IMR-90 (cell line): Measurements from ENCODE around the gene COX7A2L. TPM values are rescaled to one million over a fixed set of nuclear protein-coding genes. Genes with fewer than 3 reads are reported as not detected.

Source experiments
- ATAC-seq: fragments of 200-7000 bp; cut with Tn5 transposase; 2 replicates; pipeline ENCODE4 v1.9.1; 2020; ENCODE audit warnings: low read depth, mild to moderate bottlenecking, moderate library complexity
- BruUV-seq: library from RNA; stranded (reverse); fragments of 400-500 nt; replicated peaks from 2 replicates; lab custom pipeline; 2021; lab: Mats Ljungman, UMichigan
- CTCF ChIA-PET: fragments of 300-600 bp; formaldehyde crosslinking; extraction: SDS; loops from one replicate; lab custom pipeline; 2021; ENCODE audit warnings: antibody characterized with exemption; lab: Yijun Ruan, JAX
- POLR2A ChIA-PET: fragments of 300-600 bp; sonication (Branson Sonifier 250); formaldehyde crosslinking; loops from one replicate; lab custom pipeline; 2022; ENCODE audit warnings: antibody characterized with exemption; ENCODE audit not compliant: unreplicated experiment; lab: Charles Lee
- DNase-seq: peaks from one replicate; pipeline ENCODE4 v3.0.0; 2013
- H2AFZ ChIP-seq: replicated peaks from 2 replicates; pipeline ENCODE3; 2013; ENCODE audit warnings: low read length, mild to moderate bottlenecking; ENCODE audit not compliant: poor library complexity
- H2AK5ac ChIP-seq: 2 replicates; pipeline ENCODE4 v1.6.1; 2013; ENCODE audit warnings: low read depth, low read length, inconsistent platforms
- H2AK9ac ChIP-seq: replicated peaks from 2 replicates; pipeline ENCODE3; 2013; ENCODE audit warnings: mild to moderate bottlenecking, low read depth, low read length, moderate library complexity; ENCODE audit not compliant: poor library complexity
- H2BK120ac ChIP-seq: 2 replicates; pipeline ENCODE4 v1.6.1; 2013; ENCODE audit warnings: low read depth, low read length, inconsistent platforms
- H2BK15ac ChIP-seq: 3 replicates; pipeline ENCODE4 v1.6.1; 2013; ENCODE audit warnings: low read depth, low read length, inconsistent platforms
- H2BK20ac ChIP-seq: 2 replicates; pipeline ENCODE4 v1.6.1; 2013; ENCODE audit warnings: low read depth, mild to moderate bottlenecking, inconsistent platforms, low read length, moderate library complexity
- H2BK5ac ChIP-seq: 2 replicates; pipeline ENCODE4 v1.6.1; 2013; ENCODE audit warnings: mild to moderate bottlenecking, low read depth, low read length, inconsistent platforms; ENCODE audit not compliant: poor library complexity, severe bottlenecking
- H3K14ac ChIP-seq: replicated peaks from 2 replicates; pipeline ENCODE4 v1.6.1; 2013; ENCODE audit warnings: low read depth, low read length, inconsistent platforms
- H3K18ac ChIP-seq: 2 replicates; pipeline ENCODE4 v1.6.1; 2013; ENCODE audit warnings: low read depth, low read length, control low read depth
- H3K23ac ChIP-seq: 2 replicates; pipeline ENCODE4 v1.6.1; 2013; ENCODE audit warnings: low read depth, low read length, inconsistent platforms
- H3K27ac ChIP-seq: 2 replicates; pipeline ENCODE4 v1.5.1; 2013; ENCODE audit warnings: mild to moderate bottlenecking, control low read depth, low read length; ENCODE audit not compliant: insufficient read depth
- H3K27me3 ChIP-seq: 2 replicates; pipeline ENCODE4 v1.6.1; 2013; ENCODE audit warnings: low read length; ENCODE audit not compliant: control insufficient read depth, insufficient read depth
- H3K36me3 ChIP-seq: 2 replicates; pipeline ENCODE4 v1.6.1; 2013; ENCODE audit warnings: low read length, mixed read lengths; ENCODE audit not compliant: control insufficient read depth, insufficient read depth
- H3K4ac ChIP-seq: 2 replicates; pipeline ENCODE4 v1.6.1; 2013; ENCODE audit warnings: low read depth, low read length, inconsistent platforms
- H3K4me1 ChIP-seq: 2 replicates; pipeline ENCODE4 v1.6.1; 2013; ENCODE audit warnings: low read length, mixed read lengths; ENCODE audit not compliant: control insufficient read depth, insufficient read depth
- H3K4me2 ChIP-seq: 2 replicates; pipeline ENCODE4 v1.6.1; 2013; ENCODE audit warnings: low read depth, mild to moderate bottlenecking, control low read depth, low read length, moderate library complexity
- H3K4me3 ChIP-seq: 2 replicates; pipeline ENCODE4 v1.5.1; 2013; ENCODE audit warnings: low read depth, mild to moderate bottlenecking, control low read depth, low read length, moderate library complexity; ENCODE audit not compliant: insufficient read depth
- H3K56ac ChIP-seq: 2 replicates; pipeline ENCODE4 v1.6.1; 2013; ENCODE audit warnings: low read length, inconsistent platforms; ENCODE audit not compliant: insufficient read depth; ENCODE audit errors: extremely low read depth
- H3K79me1 ChIP-seq, 2 experiments: 2 replicates each; pipeline ENCODE4 v1.6.1; 2013; ENCODE audit warnings: low read length in 2 of 2, inconsistent platforms in 1 of 2, low read depth in 1 of 2
- H3K9ac ChIP-seq: 2 replicates; pipeline ENCODE4 v1.6.1; 2013; ENCODE audit warnings: low read depth, low read length, control low read depth
- H3K9me1 ChIP-seq: 2 replicates; pipeline ENCODE4 v1.6.1; 2013; ENCODE audit warnings: low read length, inconsistent platforms; ENCODE audit not compliant: insufficient read depth
- H3K9me3 ChIP-seq: 2 replicates; pipeline ENCODE4 v1.6.1; 2013; ENCODE audit warnings: low read length; ENCODE audit not compliant: control insufficient read depth, insufficient read depth
- H4K20me1 ChIP-seq: 2 replicates; pipeline ENCODE4 v1.6.1; 2013; ENCODE audit warnings: low read length, inconsistent platforms; ENCODE audit not compliant: insufficient read depth
- H4K5ac ChIP-seq: 2 replicates; pipeline ENCODE4 v1.6.1; 2013; ENCODE audit warnings: mild to moderate bottlenecking, low read depth, low read length, control low read depth
- H4K8ac ChIP-seq, 2 experiments: 2 replicates each; pipeline ENCODE4 v1.6.1; 2013; ENCODE audit warnings: low read depth in 2 of 2, low read length in 2 of 2, control low read depth in 1 of 2, inconsistent platforms in 1 of 2
- H4K91ac ChIP-seq: 2 replicates; pipeline ENCODE4 v1.6.1; 2013; ENCODE audit warnings: low read depth, low read length, inconsistent platforms; ENCODE audit not compliant: insufficient read depth
- CHD1 ChIP-seq: IDR thresholded peaks from 2 replicates; pipeline ENCODE4 v1.6.1; 2012; ENCODE audit warnings: low read depth, low read length, improper control_type of control experiment
- FOS ChIP-seq: fragments of 150-350 bp; IDR thresholded peaks from 2 replicates; pipeline ENCODE4 v1.6.1; 2016; ENCODE audit warnings: low read depth, low read length
- MAFK ChIP-seq: IDR thresholded peaks from 2 replicates; pipeline ENCODE4 v1.6.1; 2012; ENCODE audit warnings: low read depth, low read length, improper control_type of control experiment
- MXI1 ChIP-seq: IDR thresholded peaks from 2 replicates; pipeline ENCODE4 v1.6.1; 2012; ENCODE audit warnings: low read depth, mild to moderate bottlenecking, low read length, moderate library complexity, borderline replicate concordance
- POLR2A ChIP-seq: IDR thresholded peaks from 2 replicates; pipeline ENCODE4 v1.6.1; 2012; ENCODE audit warnings: mild to moderate bottlenecking, low read depth, low read length
- RCOR1 ChIP-seq: IDR thresholded peaks from 2 replicates; pipeline ENCODE4 v1.6.1; 2012; ENCODE audit warnings: mild to moderate bottlenecking, low read length, improper control_type of control experiment; ENCODE audit not compliant: insufficient replicate concordance
- SMC3 ChIP-seq: fragments of 150-350 bp; IDR thresholded peaks from 2 replicates; pipeline ENCODE4 v1.6.1; 2016; ENCODE audit warnings: low read depth, mild to moderate bottlenecking, antibody characterized with exemption, low read length, moderate library complexity
- WGBS, 2 experiments: methylation state at CpG; one replicate each; pipeline versions ENCODE4 v1.1.5 to v1.1.7; 2013; ENCODE audit warnings: missing lambda C conversion rate in 2 of 2; ENCODE audit not compliant: insufficient read length in 1 of 2; ENCODE audit errors: extremely low coverage in 2 of 2; 5-methylcytosine and 5-hydroxymethylcytosine counted together
- dilution Hi-C: fragments of 300-500 bp; cut with HindIII; formaldehyde crosslinking; loops from one replicate; pipeline ENCODE4 v1.14.3; 2018; ENCODE audit warnings: low sequenced_read_pairs; ENCODE audit not compliant: unreplicated experiment
- in situ Hi-C: fragments of 300-500 bp; cut with MboI; formaldehyde crosslinking; loops from 3 replicates; pipeline ENCODE4 v1.14.3; 2019; ENCODE audit warnings: low sequenced_read_pairs, inconsistent platforms, mixed read lengths
- intact Hi-C: fragments of 100-400 bp; cut with micrococcal nuclease; formaldehyde crosslinking; loops from 2 replicates; pipeline ENCODE4 v1.10.0; 2022
- polyA plus RNA-seq, 3 experiments: library from polyadenylated mRNA; depleted of rRNA; stranded (reverse); fragments of >200 nt; gene quantifications; 2 replicates each; pipeline ENCODE4 v1.2.3, GENCODE V29; 2012; ENCODE audit warnings: low replicate concordance in 1 of 3
- total RNA-seq: library from RNA; depleted of rRNA; stranded (reverse); fragments of >200 nt; gene quantifications from 2 replicates; pipeline ENCODE4 v1.2.3, GENCODE V29; 2012
- TF ChIP-seq, protein P1 (sequence below): conservative IDR thresholded peaks from 2 replicates; pipeline ENCODE4 v1.5.1; 2012; ENCODE audit warnings: mild to moderate bottlenecking, low read depth, low read length, improper control_type of control experiment
- TF ChIP-seq, protein P2 (sequence below): fragments of 150-350 bp; IDR thresholded peaks from 2 replicates; pipeline ENCODE4 v1.6.1; 2017; ENCODE audit warnings: mild to moderate bottlenecking, antibody characterized with exemption, low read length, low read depth
- TF ChIP-seq, protein P3 (sequence below): fragments of 150-350 bp; IDR thresholded peaks from 2 replicates; pipeline ENCODE4 v1.6.1; 2016; ENCODE audit warnings: low read depth, mild to moderate bottlenecking, low read length, moderate library complexity, borderline replicate concordance

COX7A2L gene
- total and polyA plus RNA-seq, 2 of the 4 experiments (the other 2 are of a cell fraction) = 123 to 132 TPM

DNA sequence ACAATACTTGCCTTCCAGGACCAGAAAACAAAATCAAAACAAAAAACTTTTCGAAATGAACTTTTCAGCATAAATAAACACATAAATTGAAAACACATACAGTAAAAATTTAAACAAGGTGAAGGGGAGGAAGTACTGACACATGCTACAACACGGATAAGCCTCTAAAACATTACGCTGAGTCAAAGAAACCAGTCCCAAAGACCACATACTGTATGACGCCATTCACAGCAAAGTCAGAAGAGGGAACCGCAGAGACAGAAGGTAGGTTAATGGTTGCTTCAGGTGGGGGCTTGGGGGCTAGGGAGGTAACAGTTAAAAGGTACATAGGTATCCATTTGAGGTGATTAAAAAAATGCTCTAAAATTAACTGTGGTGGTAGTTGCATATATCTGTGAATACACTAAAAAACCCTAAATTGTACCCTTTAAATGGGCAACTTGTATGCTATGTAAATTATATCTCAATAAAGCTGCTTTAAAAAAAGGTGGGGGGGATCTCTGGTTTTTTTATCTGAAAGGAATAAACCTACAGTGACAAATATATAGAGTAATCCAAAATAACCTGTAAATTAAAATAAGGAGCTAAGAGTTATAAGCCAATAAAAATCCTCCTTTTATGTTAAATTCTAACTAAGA lies 7.1 kb downstream of the COX7A2L start:
- dilution Hi-C loops = no loop called here

More for the DNA sequence above, 7.1 kb downstream of the COX7A2L start:
- H3K27ac ChIP-seq = no peak overlapping the region
- in situ Hi-C loops (no loop called here), intact Hi-C loops (no loop called here)
- no peak overlapping the region for H3K9ac ChIP-seq
- H3K79me1 ChIP-seq = peaks cover 17 to 70% of the 10 kb centered on the region in 2 experiments; a peak in 3 of 4 replicates
- POLR2A ChIA-PET = no interaction called here
- no peak overlapping the region for H4K5ac ChIP-seq
- H2BK120ac ChIP-seq = no peak overlapping the region
- no TSS peak for BruUV-seq
- no peak overlapping the region for H2BK15ac ChIP-seq
- no peak overlapping the region for H3K56ac ChIP-seq
- no peak overlapping the region for H2AFZ ChIP-seq
- H3K9me1 ChIP-seq = peaks cover 11% of the 10 kb centered on the region
- H4K8ac ChIP-seq = no peak overlapping the region
- no peak overlapping the region for H4K91ac ChIP-seq
- no peak overlapping the region for H2AK5ac ChIP-seq
- H3K9me3 ChIP-seq = no peaks in the 10 kb centered on the region
- TF ChIP-seq MXI1 (no peak), RCOR1 (no peak), FOS (no peak), CHD1 (no peak), MAFK (no peak), SMC3 (no peak), POLR2A (no peak)
- TF ChIP-seq, protein P1, sequence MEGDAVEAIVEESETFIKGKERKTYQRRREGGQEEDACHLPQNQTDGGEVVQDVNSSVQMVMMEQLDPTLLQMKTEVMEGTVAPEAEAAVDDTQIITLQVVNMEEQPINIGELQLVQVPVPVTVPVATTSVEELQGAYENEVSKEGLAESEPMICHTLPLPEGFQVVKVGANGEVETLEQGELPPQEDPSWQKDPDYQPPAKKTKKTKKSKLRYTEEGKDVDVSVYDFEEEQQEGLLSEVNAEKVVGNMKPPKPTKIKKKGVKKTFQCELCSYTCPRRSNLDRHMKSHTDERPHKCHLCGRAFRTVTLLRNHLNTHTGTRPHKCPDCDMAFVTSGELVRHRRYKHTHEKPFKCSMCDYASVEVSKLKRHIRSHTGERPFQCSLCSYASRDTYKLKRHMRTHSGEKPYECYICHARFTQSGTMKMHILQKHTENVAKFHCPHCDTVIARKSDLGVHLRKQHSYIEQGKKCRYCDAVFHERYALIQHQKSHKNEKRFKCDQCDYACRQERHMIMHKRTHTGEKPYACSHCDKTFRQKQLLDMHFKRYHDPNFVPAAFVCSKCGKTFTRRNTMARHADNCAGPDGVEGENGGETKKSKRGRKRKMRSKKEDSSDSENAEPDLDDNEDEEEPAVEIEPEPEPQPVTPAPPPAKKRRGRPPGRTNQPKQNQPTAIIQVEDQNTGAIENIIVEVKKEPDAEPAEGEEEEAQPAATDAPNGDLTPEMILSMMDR = no peak
- TF ChIP-seq, protein P2, sequence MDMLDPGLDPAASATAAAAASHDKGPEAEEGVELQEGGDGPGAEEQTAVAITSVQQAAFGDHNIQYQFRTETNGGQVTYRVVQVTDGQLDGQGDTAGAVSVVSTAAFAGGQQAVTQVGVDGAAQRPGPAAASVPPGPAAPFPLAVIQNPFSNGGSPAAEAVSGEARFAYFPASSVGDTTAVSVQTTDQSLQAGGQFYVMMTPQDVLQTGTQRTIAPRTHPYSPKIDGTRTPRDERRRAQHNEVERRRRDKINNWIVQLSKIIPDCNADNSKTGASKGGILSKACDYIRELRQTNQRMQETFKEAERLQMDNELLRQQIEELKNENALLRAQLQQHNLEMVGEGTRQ = no peak
- TF ChIP-seq, protein P3, sequence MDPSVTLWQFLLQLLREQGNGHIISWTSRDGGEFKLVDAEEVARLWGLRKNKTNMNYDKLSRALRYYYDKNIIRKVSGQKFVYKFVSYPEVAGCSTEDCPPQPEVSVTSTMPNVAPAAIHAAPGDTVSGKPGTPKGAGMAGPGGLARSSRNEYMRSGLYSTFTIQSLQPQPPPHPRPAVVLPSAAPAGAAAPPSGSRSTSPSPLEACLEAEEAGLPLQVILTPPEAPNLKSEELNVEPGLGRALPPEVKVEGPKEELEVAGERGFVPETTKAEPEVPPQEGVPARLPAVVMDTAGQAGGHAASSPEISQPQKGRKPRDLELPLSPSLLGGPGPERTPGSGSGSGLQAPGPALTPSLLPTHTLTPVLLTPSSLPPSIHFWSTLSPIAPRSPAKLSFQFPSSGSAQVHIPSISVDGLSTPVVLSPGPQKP = no peak
- H4K20me1 ChIP-seq = peaks cover 50% of the 10 kb centered on the region
- no peak overlapping the region for H2BK20ac ChIP-seq
- H3K36me3 ChIP-seq = peaks cover 7% of the 10 kb centered on the region; the same call in 1 of the 2 replicates
- DNase-seq = no peak
- CTCF ChIA-PET = no interaction called here
- H3K23ac ChIP-seq = no peak overlapping the region
- no peaks in the 10 kb centered on the region for H3K27me3 ChIP-seq
- H3K4me3 ChIP-seq = no peak overlapping the region
- H2AK9ac ChIP-seq = no peak overlapping the region
- H3K4me2 ChIP-seq = no peak overlapping the region
- H3K14ac ChIP-seq = no peak overlapping the region
- no peak overlapping the region for H3K4ac ChIP-seq
- H2BK5ac ChIP-seq = no peak overlapping the region
- no peak overlapping the region for H3K18ac ChIP-seq
- WGBS, 2 experiments = no CpG with 5 or more reads among the region's 5 CpGs
- peaks cover 2% of the 10 kb centered on the region for H3K4me1 ChIP-seq
- ATAC-seq = no peak
